GM19328 (cell line): ENCODE results near the gene HOMER3.
"Not testable (repeated sequence)": the region's sequence is repeated elsewhere in the genome, so short reads cannot be mapped to it uniquely, and the experiment has no call there.

ENCODE experiments used
- ATAC-seq: cut with Tn5 transposase; IDR thresholded peaks from one replicate; pipeline ENCODE4 v1.9.1; 2021; ENCODE audit warnings: mild to moderate bottlenecking, moderate library complexity; ENCODE audit not compliant: unreplicated experiment

The HOMER3 gene

DNA sequence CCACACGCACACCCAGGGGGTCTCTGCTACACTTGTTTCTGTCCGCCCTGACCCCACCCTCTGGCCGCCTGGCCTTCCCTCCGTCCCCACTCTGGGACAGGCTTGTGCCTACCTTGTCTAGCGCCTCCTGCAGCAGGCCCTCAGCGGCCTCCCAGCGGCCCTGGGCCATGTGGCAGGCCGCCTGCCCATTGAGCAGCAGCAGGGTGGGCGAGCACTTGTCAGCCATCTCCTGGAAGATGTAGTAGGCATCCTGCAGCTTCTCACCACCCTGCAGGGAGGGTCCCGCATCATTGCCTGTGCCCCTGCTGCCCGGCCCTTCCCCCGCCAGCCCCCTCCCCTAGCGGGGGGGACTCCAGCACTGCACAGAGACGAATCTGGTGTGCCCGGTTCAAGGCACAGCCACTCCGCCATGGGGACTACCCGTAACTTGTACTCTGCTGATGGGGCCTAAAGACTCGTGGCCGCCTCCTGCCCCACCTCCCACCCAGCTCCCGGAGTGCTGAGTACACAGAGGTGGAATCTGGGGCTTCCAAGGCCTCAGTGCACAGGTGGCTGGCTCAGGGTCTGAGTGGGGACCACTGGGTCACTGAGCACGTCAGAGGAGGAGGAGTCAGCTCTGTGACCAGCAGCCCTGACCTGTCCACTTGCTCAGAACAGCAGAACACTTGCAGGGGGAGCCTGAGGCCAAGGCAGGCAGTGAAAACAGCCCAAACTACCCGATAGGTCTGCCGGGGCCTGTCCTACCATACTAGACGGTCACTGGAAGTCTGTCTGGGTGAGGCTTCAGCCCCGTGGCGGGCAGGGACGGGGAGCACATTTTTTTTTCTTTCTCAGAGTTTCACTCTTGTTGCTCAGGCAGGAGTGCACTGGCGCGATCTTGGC lies 37.6 kb downstream of the HOMER3 start:
- ATAC-seq: no peak

DNA sequence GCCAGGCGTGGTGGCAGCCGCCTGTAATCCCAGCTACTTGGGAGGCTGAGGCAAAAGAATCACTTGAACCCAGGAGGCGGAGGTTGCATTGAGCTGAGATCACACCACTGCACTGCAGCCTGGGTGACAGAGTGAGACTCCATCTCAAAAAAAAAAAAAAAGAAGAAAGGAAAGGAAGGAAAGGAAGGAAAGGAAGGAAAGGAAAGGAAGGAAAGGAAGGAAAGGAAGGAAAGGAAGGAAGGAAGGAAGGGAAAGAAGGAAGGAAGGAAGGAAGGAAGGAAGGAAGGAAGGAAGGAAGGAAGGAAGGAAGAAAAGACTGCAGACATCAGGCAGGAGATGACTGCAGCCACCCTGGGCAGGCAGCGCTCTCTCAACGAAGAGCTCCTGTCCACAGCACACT lies 38.5 kb downstream of the HOMER3 start:
- not testable (repeated sequence) for ATAC-seq

DNA sequence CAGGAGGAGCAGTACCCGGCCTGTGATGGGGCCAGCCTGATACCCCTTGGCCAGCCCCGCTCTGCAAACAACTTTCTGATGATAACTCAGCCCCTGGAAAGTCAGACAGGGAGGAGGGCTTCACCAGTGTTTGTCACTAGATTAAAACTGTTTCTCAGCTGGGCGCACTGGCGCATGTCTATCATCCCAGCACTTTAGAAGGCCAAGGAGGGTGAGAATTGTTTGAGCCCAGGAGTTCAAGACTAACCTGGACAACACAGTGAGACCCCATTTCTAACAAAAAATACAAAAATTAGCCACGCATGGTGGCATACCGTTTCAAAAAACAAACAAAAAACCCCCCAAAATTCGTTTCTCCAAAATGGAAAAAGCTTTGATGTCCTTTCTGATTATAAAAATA lies 39.5 kb downstream of the HOMER3 start:
- no peak for ATAC-seq

DNA sequence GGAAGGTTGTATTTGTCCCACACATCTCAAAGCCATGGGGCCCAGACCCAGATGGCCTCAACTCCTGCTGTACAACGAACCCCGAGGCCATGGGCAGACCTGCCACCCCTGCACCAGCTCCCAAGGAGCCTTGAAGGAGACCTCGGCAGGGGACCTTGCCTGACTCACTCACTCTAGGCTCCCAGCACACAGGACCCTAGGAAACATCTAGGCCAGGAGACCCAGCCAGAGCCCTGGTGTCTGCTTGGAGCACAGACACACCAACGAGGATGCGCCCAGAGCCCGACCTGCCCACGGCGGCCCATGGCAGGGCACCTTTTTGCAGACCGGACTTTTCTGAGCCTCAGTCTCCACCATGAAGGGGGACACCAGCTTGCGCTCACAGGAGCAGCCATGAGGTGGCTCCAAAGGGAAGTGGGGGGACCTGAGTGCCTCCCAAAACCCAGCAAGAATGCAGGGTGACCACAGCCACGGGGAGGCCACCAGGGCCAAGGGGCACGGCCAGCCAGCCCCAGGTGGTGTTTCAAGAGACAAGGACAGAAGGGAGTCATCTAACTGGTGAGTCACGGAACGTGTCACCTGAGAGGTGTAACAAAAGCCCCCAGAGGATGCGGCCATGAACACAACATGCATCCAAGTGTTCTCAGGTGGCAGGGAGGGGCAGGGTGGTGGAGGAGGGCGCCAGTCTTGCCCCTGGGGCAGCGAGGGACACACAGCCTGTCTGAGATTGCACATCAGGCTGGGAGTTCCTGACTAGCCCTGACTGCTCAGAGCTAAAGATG lies 40.1 kb downstream of the HOMER3 start:
- no peak for ATAC-seq

DNA sequence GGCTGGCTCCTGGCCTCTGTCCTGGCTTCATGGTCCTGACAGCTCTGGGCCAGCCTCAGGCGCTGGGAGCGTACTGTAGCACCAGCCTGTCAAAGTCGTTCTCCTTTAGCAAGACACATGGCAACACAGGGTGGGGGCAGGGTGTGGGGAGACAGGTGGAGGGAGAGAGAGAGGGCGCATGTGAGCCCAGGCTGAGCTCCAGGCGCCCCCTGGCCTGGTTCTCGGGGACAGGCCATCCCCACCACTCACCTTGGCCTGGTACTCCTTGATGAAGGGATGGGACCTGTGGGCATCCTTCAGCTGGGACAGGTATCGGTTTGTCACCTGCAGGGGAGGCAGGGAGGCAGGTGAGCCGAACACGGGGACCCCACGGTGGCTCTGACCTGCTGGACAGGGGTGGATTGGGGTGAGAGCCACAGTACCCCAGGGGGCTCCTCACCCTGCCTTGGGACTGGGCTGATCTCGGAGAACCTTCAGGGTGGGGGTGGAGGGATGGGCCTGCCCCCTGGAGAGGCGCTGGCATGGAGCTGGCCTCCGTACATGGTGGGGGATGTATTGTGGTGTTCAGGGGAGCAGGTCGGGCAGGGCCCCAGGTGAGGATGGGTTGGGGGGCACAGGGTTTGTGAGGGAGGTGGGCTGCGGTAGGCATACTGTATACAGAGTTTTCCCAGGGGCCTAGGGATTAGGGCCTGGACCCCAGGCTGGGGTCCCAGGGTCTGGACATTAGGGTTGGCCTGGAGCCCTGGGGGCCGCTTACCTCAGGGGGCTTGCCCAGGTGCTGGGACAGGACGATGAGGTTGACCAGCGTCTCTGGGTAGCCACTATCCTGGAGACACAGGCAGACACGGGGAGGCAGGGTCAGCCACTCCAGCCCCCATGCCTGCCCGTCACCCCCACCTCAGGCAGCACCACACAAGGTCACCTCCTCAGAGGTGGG lies 41.1 kb downstream of the HOMER3 start:
- ATAC-seq: no peak

DNA sequence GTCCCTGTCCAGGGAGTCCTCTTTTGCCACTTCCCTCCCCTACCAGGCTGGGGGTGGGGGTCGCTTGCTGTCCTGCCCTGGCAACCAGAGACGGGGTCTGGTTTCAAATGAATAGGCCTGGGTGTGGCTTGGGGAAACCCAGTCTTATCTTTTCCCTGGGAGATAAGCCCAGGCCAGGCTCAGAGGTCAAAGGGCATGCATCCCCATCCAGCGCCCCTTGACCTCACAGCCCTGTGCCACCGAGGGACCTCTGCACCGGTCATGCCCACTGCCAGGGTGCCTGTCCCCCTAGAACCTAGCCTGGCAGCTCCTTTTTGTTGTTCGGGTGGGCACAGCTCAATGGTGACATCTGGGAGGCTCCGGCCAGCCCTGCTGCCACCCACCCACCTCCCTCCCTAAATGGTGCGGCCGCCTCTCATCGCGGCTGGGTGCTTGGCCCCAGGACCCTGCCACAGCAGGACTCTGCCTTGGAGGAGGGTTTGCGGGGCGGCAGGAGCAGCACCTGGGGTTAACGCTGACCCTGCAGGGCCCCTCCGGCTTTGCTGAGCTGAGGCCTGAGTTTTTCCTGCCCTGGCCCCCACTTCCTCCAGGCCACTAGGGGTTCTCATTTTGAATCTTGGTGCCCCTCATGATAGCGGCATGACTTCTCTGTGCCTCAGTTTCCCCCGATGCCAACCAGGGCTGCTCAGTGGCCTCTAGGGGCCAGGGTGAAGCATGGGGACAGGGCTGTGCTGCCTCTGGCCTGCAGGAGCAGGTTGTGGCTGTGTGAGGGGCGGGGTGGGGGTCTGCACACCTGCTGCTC lies 42.2 kb downstream of the HOMER3 start:
- ATAC-seq: no peak

DNA sequence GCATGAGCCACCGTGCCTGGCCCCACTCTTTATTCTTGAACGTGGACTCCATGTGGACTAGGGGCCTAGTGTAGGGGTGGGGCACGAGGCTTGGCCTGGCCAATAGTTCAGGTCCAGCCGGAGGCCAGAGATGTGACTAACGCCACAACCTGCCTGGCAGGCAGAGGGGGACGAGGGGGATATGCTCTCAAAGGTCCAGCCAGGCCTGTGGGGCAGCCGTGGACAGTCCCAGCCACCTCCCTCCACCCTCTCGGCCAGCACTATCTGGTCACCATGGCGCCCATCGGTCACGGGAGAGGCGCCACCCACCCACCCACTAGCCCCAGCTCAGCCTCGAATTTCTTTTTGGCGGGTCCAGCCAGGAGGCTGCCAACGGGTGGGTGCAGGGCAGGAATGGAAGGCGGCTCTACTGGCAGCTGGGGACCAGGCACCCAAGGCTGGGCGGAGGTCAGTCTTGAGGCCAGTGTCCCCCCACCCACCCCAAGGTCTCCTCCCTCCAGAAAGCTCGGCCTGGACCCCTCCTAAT lies 42.9 kb downstream of the HOMER3 start:
- ATAC-seq: no peak

DNA sequence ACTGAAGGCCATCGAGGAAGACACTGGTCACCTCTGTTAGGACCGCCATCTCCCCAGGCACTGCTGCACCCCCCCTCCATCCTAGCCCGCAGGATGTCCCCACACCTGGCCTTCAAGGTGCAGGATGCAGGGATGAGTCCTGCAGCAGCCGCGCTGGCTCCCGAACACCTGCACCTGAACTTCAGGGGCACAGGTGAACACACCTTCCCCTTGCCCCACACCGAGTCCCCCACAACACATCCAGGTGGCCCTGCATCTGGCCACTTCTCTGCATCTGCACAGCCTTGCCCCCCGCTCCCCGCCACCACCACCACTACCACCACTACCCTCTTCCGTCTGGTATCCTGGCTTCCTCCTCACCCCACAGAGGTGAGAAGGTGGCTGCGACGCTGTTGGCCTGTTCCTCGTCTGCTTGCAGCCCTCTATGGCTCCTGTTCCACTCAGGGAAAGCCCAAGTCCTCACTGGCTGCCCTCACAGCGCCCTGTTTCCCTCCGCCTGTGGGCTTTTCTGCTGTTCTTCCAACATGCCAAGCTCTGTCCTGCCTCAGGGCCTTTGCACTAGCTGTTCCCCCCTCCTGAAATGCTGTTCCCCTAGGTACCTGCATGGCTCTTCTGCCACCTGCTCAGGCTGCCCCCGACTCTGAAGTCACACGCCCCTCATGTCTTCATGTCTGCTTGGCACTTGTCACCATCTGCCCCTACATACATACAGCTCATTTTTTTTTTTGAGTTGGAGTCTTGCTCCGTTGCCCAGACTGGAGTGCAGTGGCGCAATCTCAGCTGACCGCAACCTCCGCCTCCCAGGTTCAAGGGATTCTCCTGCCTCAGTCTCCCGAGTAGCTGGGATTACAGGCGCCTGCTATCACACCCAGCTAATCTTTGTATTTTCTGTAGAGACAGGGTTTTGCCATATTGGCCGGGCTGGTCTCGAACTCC lies 43.7 kb downstream of the HOMER3 start:
- no peak for ATAC-seq

DNA sequence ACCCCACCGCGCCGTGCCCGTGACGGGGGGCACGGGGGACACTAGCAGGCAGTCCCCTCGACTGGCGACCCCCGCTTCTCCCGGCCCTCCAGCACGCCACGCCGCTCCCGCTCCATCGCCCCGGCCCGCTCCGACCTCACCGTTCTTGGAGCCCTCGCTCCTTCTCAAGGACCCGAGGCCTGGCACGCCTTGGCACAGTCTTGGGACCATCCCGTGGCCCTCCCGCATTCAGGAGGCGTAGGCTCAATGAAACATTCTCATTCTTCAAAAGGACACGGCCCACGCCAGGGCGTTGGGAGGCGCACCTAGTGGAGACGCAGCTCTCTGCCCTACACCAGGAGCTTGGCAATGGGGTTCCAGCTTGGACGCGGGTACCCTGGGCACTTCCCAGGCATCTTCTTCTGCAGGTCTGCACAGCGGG lies 44.6 kb downstream of the HOMER3 start:
- ATAC-seq: no peak

DNA sequence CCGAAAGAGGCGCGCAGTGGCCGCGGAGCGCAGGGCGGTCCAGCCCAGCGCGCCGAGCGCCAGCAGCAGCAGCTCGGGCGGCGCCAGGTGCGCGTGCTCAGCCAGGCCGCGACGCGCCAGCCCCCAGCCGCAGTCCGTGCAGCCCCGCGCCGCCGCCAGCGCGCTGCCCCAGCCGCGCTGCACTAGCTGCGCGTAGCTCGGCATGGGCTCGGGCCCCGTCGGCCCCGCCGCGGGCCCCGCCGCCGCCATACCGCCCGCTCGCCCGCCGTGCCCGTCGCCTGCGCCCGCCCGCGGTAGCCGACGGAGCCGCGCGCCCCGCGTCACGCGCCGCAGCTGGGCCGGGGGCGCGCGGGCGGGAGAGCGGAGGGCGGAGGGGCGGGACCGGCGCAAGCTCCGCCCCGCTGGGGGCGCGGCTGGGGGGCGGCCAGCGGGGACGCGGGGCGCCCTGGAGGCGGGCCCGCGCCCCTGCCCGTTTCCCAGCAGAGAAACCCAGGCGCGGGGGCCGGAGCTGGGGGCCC lies 45.1 kb downstream of the HOMER3 start, which contains the start of gene CERS1:
CERS1 (minus strand) TSS at position 335 of the 518 bp plus-strand sequence; CDS start at position 249, 86 bp downstream.
- ATAC-seq: no peak

DNA sequence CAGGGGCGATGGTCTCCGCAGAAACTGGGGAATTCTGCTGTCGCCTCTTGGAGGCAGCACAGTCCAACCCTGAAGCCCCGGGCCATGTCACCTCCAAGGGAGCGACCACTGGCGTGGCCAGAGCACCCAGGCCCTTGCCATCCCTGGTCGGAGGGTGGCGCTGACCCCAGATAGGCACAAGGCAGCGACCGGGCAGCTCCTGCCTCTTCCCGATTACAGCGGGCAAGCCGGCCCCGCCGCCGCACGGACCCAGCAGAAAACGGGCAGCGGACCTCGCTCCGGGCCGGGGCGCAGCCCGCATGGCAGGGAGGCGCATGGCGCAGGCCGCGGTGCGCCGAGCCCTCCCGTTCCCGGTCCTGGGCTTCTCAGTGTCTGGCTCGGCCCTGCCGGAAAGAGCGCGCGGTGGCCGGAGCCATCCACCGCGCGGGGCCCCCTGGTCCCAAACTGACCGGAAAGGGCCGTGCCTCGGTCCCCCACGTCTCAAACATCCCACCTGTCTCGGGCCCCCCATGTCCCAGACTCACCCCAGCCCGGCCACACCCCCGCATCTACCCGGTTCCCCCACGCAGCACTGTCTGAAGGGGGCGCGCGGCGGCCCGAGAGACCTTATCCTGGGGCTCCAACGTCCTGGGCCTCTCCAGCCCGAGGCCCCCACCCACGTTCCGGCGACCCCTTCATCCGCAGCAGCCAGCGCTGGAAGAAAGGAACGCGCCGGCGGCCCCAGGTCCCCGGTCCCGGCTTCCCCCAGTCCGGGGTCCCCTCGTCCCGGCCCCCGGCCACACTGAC lies 45.8 kb downstream of the HOMER3 start:
- ATAC-seq: no peak

DNA sequence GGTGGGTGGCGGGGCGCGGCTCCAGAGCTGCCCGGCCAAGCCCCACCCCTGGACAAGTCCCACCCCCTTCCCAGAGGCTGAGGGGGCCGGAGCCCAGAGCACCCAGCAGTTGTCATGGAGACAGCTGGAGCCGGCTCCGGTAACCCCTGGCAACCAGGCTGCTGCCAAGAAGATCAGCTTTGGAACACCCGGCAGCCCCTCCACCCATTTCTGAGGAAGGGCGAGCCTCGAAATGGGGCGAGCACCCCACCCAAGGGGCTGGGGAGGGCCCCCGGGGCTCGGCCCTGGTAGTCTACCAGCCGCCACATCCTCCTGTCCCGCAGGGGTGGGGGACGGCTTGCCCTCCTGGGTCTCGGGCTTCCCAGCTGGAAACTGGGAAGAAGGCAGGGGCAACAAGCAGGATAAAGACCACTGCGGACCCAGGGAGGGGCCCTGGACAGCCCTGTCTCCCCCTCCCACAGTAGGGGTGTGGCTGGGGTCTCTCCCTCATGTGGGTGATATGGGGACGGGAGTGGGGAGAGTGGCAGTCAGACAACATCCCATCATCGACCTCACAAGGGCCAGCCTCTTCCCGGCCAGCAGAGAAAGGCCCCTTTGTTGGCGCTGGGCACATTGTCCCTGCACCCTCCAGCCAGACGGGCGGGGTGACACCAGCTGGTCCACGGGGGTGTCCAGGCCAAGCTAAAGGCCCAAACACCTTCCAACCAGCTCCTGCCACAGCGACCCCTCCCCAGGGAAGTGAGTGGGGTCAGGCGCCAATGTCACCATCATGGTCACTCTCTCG lies 46.6 kb downstream of the HOMER3 start:
- ATAC-seq: no peak

DNA sequence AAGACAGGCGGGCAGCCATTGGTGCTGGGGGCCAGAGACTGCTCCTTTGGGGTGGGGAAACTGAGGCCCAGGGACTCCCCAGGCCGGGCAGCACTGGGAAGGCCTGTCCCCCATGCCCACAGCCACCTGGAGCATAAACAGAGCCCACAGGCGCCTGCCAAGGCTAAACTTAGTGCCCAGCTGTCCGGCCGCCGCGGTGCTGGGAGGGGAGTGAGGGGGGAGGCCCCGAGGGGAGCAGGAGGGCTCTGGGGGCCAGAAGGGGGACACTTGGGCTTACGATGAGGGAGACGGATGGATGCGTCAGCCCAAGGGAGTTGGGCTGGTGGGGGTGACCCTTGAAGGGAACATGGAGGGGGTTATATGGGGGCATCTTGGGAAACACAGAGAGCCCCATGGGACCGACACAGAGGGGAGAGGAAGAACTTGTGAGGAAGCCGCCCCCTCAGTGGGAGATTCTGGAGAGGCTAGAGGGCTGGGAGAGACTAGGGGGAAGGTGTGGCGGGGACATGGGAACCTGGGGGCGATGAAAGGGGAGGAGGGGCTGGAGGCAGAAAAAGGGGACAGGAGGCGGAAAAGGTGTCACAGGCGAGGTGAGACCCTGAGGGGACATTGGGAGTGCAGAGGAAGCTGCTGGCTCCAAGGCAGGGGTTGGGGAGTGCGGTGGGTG lies 47.3 kb downstream of the HOMER3 start:
- ATAC-seq: no peak

DNA sequence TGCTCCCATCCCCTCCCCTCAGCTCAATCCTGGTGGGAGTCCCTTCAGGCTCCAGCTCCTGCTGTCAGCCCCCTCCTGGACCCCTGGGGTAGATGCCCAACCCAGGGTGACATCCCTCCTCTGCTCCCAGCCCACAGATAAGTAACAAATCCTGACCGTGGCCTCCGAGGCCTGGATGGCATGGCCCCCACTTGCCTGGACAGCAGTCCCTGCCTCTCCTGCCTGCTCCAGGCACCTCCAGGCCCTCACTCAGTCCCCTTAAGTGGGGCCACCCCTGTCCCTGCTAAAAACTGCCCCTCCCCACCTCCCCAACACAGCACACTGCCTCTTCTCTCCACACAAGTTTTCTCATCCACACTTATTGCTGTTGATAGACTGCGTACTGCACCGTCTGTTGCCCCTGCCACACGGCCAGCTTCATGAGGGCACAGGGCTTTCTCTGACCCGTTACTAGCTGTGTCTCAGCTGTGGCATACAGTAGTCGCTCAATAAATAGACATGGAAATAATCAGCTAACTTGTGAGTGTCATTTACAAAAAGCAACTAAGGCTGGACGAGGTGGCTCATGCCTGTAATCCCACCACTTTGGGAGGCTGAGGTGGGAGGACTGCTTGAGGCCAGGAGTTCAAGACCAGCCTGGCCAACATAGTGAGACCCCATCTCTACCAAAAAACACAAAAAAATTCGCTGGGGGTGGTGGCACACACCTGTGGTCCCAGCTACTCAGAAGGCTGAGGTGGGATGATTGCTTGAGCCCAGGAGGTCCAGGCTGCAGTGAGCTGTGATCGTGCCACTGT lies 50.9 kb downstream of the HOMER3 start:
- no peak for ATAC-seq

DNA sequence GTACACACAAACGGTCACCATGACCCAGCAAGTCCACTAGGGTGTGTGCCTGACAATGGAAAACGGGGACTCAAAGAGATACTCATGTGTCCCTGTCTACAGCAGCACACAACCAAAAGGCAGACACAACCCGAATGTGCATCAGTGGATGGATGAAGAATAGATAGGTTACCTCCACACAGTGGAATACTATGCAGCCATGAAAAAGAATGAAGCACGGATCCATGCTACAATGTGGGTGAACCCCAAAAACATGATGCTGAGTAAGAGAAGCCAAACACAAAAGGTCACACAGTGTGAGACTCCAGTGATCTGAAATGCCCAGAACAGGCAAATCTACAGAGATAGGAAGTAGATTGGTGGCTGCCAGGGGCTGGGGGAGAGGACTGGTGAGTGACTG lies 54.0 kb downstream of the HOMER3 start:
- ATAC-seq: no peak
